ENCODE results near the gene COL15A1.

COL15A1 gene

DNA sequence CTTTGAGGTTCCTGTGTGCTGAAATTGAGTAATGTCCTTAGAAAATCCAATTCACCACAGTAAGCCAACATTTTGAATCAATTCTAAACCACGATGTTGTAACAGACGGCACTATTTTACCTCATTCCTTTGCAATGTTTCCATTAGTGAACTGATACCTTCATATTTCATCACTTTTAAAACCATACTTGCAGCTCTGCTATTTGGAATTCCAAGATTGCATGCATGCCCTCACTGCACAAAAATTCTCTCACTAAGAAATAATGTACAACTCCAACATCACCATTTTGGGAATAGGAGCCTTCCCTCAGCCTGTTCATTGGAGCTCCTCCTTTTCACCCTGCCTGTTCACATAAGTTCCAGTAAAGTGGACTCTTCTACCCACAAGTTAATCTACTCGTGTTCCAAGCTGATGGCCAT, 86.4 kb downstream of the COL15A1 start:
- Mint-ChIP-seq H3K36me3 (no peaks in the 10 kb centered on the region), H3K27me3 (peaks cover 27% of the 10 kb centered on the region), H3K9me3 (no peaks in the 10 kb centered on the region), H3K4me1 (peaks cover 50% of the 10 kb centered on the region), H3K4me3 (no peak overlapping the region), H3K27ac (no peak overlapping the region)
- CTCF ChIA-PET: no interaction called here
- DNase-seq: no peak

DNA sequence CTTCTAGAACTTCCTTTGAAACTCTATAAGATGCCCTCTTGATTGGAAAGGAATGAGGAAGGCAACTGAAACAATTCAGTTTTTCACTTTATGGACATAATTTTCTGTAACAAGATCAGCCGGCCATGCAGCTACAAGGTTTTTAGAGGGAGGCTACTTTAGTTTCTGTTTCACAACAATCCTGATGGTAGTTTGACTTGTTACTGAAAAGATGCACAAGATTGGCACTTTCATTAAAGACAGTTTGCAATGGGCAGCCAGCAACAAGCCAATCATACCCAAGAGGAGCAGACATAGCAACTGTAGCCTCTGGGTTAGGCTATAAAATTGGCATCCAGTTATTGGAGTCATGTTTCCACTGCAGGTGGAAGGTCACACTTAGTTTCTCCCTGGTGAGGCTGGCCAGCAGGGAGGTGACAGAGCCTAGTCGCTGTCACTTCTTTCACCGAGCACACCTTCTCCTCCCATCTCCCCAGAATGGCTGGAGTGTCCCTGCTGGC, 87.0 kb downstream of the COL15A1 start:
- no peak overlapping the region for H3K4me3 Mint-ChIP-seq

GRCh38 chr9:99031319-99031718, 87.6 kb downstream of the COL15A1 start:
- Mint-ChIP-seq H3K9me3 (no peaks in the 10 kb centered on the region), H3K36me3 (no peaks in the 10 kb centered on the region), H3K27ac (no peak overlapping the region), H3K4me3 (no peak overlapping the region), H3K4me1 (peaks cover 47% of the 10 kb centered on the region), H3K27me3 (peaks cover 39% of the 10 kb centered on the region)
- no peak for DNase-seq
- CTCF ChIA-PET: no interaction called here

More for the DNA sequence above, 87.0 kb downstream of the COL15A1 start:
- CTCF ChIA-PET: no interaction called here
- DNase-seq: no peak
- Mint-ChIP-seq H3K27me3 (peaks cover 32% of the 10 kb centered on the region), H3K4me1 (peaks cover 51% of the 10 kb centered on the region), H3K36me3 (no peaks in the 10 kb centered on the region), H3K9me3 (no peaks in the 10 kb centered on the region), H3K27ac (no peak overlapping the region)

DNA sequence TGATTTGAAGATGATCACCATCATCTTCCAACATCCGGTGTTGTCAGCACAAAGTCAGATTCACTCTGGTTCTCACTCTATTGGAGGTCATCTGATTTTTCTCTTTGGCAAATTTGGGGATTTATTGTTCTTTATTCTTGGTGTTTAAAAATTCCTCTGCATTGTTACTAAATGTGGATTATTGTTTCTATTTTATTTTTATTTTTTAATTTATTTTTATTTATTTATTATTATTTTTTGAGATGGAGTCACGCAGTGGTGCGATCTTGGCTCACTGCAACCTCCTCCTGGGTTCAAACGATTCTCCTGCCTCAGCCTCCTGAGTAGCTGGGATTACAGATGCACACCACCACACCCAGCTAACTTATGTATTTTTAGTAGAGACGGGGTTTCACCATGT, 88.3 kb downstream of the COL15A1 start:
- Mint-ChIP-seq H3K9me3 (no peaks in the 10 kb centered on the region), H3K27ac (no peak overlapping the region), H3K4me1 (peaks cover 43% of the 10 kb centered on the region), H3K4me3 (no peak overlapping the region), H3K27me3 (peaks cover 46% of the 10 kb centered on the region), H3K36me3 (no peaks in the 10 kb centered on the region)
- CTCF ChIA-PET: no interaction called here
- DNase-seq: no peak

DNA sequence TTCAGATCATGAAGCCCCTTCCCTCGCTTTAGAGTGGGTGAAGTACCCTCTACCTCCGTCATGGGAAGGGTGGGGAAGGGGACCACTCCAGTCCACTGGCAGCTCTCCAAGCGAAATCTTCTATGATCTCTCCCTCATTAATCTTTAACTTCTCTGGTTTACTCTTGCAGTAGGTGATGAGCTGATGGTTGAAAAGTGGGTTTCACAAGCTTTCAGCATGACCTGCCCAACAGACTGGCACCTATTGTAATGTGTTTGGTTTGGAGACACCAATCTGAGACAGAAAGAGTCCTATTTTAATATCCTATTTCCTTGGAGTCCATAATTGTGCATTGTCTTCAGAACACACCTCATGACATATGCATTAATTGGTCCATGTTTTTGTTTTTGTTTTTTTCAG, 90.4 kb downstream of the COL15A1 start:
- H3K4me3 Mint-ChIP-seq: no peak overlapping the region
- H3K36me3 Mint-ChIP-seq: no peaks in the 10 kb centered on the region
- no peaks in the 10 kb centered on the region for H3K9me3 Mint-ChIP-seq
- DNase-seq: no peak
- CTCF ChIA-PET: interaction anchor here (1.1 to 1.5 kb wide), 2 partner anchors 35 to 105 kb away, joined by 3 to 5 read pairs; no protein-coding TSS in a partner anchor
- H3K4me1 Mint-ChIP-seq: peaks cover 38% of the 10 kb centered on the region
- peaks cover 52% of the 10 kb centered on the region for H3K27me3 Mint-ChIP-seq
- H3K27ac Mint-ChIP-seq: no peak overlapping the region

DNA sequence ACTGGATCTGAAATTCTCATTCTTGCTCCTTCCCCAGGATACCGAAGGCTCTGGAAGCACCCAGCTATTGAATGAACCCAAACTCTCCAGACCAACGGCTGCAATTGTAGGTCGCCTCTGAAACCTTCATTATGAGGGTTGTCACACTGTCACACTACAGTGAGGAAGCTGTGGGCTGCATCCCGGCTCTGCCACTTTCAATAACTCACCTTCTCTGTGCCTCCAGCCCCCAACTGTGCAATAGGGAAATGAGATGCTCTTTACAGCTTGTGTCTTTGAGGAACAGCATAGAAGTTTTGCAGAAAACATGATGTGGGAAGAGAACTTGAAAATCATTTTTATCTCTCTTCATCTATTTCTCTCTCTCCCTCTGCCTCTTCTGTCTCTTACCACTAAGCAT, 91.6 kb downstream of the COL15A1 start:
- CTCF ChIA-PET: interaction anchor here (1.1 to 1.5 kb wide), 2 partner anchors 37 to 104 kb away, joined by 3 to 5 read pairs; no protein-coding TSS in a partner anchor
- Mint-ChIP-seq H3K9me3 (no peaks in the 10 kb centered on the region), H3K4me1 (peaks cover 44% of the 10 kb centered on the region), H3K36me3 (no peaks in the 10 kb centered on the region), H3K27me3 (peaks cover 58% of the 10 kb centered on the region), H3K4me3 (no peak overlapping the region), H3K27ac (no peak overlapping the region)
- no peak for DNase-seq

DNA sequence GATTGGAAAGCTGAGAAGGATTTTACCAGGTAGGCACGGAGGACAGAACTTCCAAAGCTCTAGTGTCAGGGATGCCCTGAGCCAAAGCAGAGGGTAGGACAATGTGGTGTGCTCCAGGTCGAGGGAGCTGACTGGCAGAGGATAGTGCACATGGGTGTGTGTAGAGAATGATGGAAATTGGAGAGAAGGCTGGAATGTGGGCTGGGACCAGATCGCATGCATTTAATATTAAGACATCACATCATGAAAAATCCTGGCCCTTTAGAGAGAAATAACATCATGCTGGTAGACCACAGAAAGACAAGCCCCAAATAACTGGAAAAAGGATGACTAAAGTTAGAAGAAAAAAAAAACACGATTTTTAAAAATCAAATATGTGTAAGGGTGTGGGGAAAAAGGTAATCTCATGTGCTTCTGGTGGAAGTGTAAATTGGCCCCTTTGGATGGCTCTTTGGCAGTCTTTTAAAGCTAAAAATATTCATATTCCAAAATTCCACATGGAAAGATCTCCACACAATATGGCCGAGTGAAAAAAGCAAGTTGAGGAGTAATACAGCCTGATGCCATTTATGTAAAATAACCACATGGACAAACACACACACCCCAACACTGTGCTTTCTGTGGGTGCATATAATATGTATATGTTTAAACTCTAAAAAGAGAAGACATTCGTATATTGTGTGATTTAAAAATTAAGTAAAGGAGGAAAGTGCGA, 94.2 kb downstream of the COL15A1 start:
- Mint-ChIP-seq H3K36me3 (no peaks in the 10 kb centered on the region), H3K27me3 (peaks cover 52% of the 10 kb centered on the region), H3K27ac (no peak overlapping the region), H3K4me3 (no peak overlapping the region), H3K4me1 (peaks cover 46% of the 10 kb centered on the region), H3K9me3 (no peaks in the 10 kb centered on the region)
- DNase-seq: no peak
- CTCF ChIA-PET: interaction anchor here (0.7 to 1.5 kb wide), 5 partner anchors 10 to 66 kb away, joined by 3 to 4 read pairs (median 3); no protein-coding TSS in a partner anchor

DNA sequence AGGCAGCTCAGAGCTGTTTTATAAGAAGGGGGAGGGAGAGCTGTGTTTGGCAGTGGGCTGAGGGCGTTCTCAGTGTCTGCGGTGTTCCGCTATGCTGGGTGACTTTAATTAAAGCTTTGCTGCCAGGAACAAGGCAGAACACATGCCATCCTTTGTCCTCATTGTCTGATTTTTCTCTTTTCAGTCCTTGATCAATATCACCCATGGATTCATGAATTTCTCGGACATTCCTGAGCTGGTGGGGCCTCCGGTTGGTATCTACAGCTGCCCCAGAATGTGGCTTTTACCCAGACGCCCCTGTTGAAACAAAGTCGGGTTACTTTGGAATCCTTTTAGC, 94.7 kb downstream of the COL15A1 start:
- Mint-ChIP-seq H3K27me3 (peaks cover 47% of the 10 kb centered on the region), H3K4me1 (peaks cover 45% of the 10 kb centered on the region), H3K27ac (no peak overlapping the region), H3K36me3 (no peaks in the 10 kb centered on the region), H3K9me3 (no peaks in the 10 kb centered on the region), H3K4me3 (no peak overlapping the region)
- no peak for DNase-seq
- CTCF ChIA-PET: interaction anchor here (0.7 to 1.5 kb wide), 4 partner anchors 9 to 66 kb away, joined by 3 to 4 read pairs (median 3); no protein-coding TSS in a partner anchor

DNA sequence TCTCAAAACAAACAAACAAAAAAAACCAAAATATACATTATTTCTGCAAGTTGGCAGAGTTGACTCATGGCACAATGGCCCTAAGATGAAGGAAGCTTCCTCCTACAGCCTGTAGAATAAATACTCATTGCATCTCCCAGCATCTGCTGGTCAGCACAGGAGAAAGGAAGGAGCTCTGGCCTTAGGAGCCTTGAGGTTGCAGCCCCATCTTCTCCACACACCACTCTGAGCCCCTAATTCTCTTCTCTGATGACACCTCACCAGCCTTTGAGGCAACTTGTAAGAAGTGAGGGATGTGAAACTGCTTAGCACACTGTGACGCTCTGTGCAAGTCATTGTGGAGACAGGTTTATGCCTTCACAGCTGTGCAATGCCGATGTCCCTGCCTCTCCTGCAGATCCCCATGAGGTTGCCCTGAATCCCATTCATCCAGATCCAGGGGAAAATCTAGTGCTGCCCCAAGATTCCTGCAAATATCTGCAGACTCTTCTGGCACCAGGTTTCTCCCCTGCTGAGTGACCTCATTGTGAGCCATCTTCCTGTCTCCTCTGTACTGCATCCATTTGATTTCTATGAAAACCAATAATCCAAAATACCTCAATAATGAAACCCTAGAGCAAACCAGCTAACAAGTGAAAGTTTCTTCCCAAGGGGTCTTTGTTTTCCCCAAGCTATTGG, 95.9 kb downstream of the COL15A1 start:
- no peak overlapping the region for H3K4me3 Mint-ChIP-seq
- peaks cover 8% of the 10 kb centered on the region for H3K9me3 Mint-ChIP-seq
- H3K36me3 Mint-ChIP-seq: peaks cover 6% of the 10 kb centered on the region
- no peak for DNase-seq
- H3K27me3 Mint-ChIP-seq: peaks cover 48% of the 10 kb centered on the region
- H3K4me1 Mint-ChIP-seq: peaks cover 35% of the 10 kb centered on the region
- CTCF ChIA-PET: interaction anchor here (1.6 kb wide), 1 partner anchor 12 kb away, joined by 3 read pairs; no protein-coding TSS in a partner anchor
- no peak overlapping the region for H3K27ac Mint-ChIP-seq

DNA sequence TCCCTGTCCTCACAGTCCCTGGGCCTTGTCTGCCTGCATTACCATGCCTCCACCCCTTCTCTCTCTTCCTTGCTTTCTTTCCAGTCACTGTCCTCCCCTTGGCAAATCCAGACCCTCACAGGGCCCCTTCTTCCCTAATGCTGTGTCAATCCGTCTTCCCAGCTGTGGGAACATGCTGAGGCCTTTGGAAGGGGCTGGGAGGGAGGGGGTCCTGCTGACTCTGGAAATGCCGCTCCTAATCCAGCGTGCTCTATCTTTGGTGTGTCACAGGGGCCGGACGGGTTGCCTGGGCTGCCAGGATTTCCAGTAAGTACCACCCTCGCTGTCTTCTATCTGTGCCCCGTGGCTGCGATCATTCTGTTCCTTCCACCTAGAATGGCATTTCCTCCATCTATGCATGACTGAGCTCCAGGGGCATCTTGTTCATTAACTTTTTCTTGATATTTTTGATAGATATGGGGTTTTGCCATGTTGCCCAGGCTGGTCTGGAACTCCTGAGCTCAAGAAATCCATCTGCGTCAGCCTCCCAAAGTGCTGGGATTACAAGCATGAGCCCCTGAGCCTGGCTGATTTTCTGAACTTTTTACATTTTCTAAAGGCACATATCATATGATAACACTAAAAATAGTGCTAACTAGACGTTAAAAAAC, 96.7 kb downstream of the COL15A1 start:
- DNase-seq: no peak
- H3K9me3 Mint-ChIP-seq: peaks cover 15% of the 10 kb centered on the region
- H3K27ac Mint-ChIP-seq: no peak overlapping the region
- peaks cover 6% of the 10 kb centered on the region for H3K36me3 Mint-ChIP-seq
- CTCF ChIA-PET: interaction anchor here (1.6 kb wide), 1 partner anchor 12 kb away, joined by 3 read pairs; no protein-coding TSS in a partner anchor
- H3K4me3 Mint-ChIP-seq: no peak overlapping the region
- H3K27me3 Mint-ChIP-seq: peaks cover 45% of the 10 kb centered on the region
- H3K4me1 Mint-ChIP-seq: peaks cover 34% of the 10 kb centered on the region

GRCh38 chr9:99040911-99041582, 97.3 kb downstream of the COL15A1 start:
- no peak overlapping the region for H3K4me3 Mint-ChIP-seq
- H3K36me3 Mint-ChIP-seq: peaks cover 6% of the 10 kb centered on the region
- peaks cover 29% of the 10 kb centered on the region for H3K4me1 Mint-ChIP-seq
- no peak for DNase-seq
- peaks cover 39% of the 10 kb centered on the region for H3K27me3 Mint-ChIP-seq
- CTCF ChIA-PET: interaction anchor here (1.6 kb wide), 1 partner anchor 13 kb away, joined by 3 read pairs; no protein-coding TSS in a partner anchor
- peaks cover 20% of the 10 kb centered on the region for H3K9me3 Mint-ChIP-seq
- no peak overlapping the region for H3K27ac Mint-ChIP-seq

DNA sequence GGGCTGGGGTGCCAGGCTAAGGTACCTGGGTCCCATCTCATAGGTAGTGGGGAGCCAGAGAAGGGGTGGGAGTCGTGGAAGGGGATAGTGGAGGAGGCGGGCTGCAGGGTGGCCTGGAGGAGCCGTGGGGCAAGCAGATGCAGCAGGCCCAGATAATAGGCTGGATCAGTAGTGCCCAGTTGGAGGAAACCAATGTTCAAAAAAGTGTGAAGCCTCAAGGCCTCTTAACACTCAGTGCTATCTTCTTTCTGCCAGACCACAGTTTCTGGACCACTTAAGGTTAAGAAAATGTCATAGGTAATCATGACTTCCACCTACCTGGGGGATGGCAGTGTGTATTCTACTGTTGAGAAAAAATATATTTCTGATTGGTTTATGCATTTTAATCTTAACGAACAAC, 97.9 kb downstream of the COL15A1 start:
- Mint-ChIP-seq H3K9me3 (peaks cover 20% of the 10 kb centered on the region), H3K4me3 (no peak overlapping the region), H3K27ac (no peak overlapping the region), H3K36me3 (peaks cover 6% of the 10 kb centered on the region), H3K27me3 (peaks cover 33% of the 10 kb centered on the region), H3K4me1 (peaks cover 27% of the 10 kb centered on the region)
- CTCF ChIA-PET: interaction anchor here (1.6 kb wide), 1 partner anchor 14 kb away, joined by 3 read pairs; no protein-coding TSS in a partner anchor
- no peak for DNase-seq

DNA sequence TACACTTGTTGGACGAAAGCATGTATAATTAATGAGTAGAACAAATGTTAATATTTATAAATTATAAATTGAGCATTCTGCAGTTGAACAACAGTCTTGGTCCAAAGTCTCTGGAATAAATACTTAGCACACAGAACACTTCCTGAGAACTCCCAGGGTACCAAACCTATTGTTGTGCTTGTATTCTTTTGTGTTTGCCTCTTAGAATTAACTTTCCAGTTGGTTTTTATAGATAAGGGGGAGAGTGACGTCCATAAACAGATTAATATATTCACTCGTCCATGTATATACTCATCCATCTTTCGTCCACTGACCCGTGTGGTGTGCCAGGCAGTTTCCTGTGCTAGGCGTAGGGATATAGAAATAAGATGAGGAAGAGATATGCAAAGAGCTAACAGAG, 98.9 kb downstream of the COL15A1 start:
- Mint-ChIP-seq H3K9me3 (peaks cover 20% of the 10 kb centered on the region), H3K4me3 (no peak overlapping the region), H3K4me1 (peaks cover 25% of the 10 kb centered on the region), H3K27me3 (peaks cover 25% of the 10 kb centered on the region), H3K27ac (no peak overlapping the region), H3K36me3 (peaks cover 6% of the 10 kb centered on the region)
- CTCF ChIA-PET: no interaction called here
- DNase-seq: no peak

GRCh38 chr9:99044827-99045226, 101.1 kb downstream of the COL15A1 start:
- Mint-ChIP-seq H3K4me3 (no peak overlapping the region), H3K4me1 (peaks cover 26% of the 10 kb centered on the region), H3K27ac (no peak overlapping the region), H3K36me3 (peaks cover 6% of the 10 kb centered on the region), H3K9me3 (peaks cover 20% of the 10 kb centered on the region), H3K27me3 (peaks cover 20% of the 10 kb centered on the region)
- DNase-seq: no peak
- CTCF ChIA-PET: interaction anchor here (1.0 kb wide), 1 partner anchor 94 kb away, joined by 3 read pairs; no protein-coding TSS in a partner anchor
